Measurements from ENCODE around the gene CMTM3.

DNA sequence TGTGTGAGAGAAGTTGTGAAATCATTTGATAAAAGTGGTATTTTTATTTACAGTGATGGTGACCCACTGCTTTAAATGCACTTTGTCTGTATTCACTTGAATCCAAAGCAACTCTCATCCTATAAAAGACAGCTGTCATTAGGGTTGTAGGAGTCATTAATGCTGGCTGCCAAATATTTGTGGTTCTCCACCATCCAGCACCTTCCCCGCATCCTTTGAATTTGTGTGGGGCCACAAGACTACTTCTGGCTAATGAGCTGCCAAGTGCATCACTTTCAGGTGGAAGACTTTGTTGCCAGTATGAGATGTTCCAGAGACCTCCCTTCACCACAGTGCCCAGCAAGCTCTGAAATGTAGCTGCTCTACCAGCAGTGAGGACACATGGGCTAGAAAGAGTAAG, 43.4 kb downstream of the CMTM3 start:
- no peak for TF ChIP-seq CTCF (IDR thresholded peaks at IDR 0.05)
- no peak for TF ChIP-seq POLR2A (IDR thresholded peaks at IDR 0.05)

All from testis (tissue), 2 donors.